HT1080 (cell line): ENCODE data around the gene ZNF582. TPM values are rescaled to one million over a fixed set of nuclear protein-coding genes. Genes with fewer than 3 reads are reported as not detected.
"Not testable (repeated sequence)": the region's sequence is repeated elsewhere in the genome, so short reads cannot be mapped to it uniquely, and the experiment has no call there.

Source experiments
- DNase-seq: peaks from one replicate; pipeline ENCODE4 v3.0.0-alpha.2; 2015; ENCODE audit warnings: low read depth
- total RNA-seq: library from RNA; depleted of rRNA; stranded (reverse); fragments of >200 nt; shearing (Covaris generic); gene quantifications from 2 replicates; pipeline ENCODE4 v1.2.3, GENCODE V29; 2014; rRNA removed

ZNF582 gene
- total RNA-seq, 1 experiment from 2014 or later: 0.06 TPM

DNA sequence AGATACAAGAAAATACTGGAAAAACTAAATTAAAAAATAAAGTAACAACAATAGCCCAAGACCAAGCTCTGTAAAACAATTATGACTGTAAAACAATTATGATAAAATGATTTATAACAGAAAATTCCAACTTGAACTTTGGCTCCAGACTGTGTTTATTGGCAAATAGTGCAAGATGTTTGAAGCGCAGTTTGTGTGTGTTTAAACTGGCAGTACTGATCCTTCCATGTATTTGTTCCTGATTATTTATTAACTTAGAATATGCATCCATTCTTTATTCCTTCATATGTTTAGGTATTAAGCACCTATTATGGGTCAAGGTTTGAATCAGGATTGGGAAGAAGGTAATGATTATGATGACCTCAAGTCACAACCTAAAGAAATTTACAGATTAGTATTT, 37.8 kb downstream of the ZNF582 start:
- DNase-seq: no peak

- DNase-seq: no peak
Observed at GRCh38 chr19:56351208-56351607, 42.1 kb downstream of the ZNF582 start.

DNA sequence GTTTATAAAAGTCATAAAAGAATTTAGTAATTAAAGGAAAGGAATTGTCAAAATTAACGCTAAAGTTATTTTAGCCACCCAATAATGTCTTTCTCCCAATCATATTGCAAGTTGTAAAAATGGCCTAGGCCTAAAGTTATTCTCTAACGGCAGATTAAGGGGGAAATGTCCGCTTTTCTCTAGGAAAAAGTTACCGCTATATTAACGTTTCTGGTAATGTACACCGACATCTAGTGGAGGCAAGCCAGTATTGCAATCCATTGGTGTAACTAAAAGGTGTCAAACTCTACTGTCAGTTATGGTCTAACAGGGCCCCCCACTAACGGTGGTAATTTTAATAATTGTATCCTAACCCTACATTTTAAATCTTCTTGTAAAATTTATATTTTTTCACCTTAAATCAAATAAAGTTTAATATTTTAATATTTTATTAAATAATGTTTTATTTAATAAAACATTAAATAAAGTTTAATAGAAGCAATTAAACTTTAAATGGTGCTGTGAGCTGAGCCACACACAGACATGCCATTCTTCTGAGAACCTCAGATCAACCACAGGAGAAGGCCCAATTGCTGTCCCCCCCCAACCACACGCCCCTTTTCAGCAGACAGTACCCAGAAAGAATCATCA, 42.8 kb downstream of the ZNF582 start:
- DNase-seq: no peak

DNA sequence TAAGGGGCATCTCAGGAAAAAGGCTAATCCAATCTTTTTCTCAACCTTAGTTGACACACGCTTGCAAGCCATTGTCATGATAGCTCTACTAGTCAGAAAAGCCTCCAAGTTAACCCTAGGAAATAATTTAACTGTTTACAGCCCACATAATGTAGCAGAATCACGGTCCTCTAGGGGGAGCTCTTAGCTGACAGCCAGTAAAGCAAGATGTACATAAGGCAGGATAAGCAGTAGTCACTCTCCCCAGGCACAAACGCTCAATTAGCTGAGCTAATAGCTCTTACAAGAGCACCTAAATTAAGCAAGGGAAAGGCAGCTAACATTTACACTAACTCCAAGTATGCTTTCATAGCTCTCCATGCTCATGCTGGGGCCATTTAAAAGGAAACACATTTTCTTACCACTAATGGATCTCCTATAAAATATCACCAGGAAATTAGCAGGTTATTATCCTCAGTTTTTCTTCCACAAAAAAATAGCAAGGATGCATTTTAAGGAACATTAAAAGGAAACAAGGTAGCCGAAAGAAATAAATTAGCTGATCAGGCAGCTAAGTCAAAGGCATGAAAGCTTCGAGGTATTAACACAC, 45.0 kb downstream of the ZNF582 start:
- DNase-seq: peak; percentile 11

- DNase-seq: no peak
Observed at GRCh38 chr19:56347163-56347778, 46.1 kb downstream of the ZNF582 start.

DNA sequence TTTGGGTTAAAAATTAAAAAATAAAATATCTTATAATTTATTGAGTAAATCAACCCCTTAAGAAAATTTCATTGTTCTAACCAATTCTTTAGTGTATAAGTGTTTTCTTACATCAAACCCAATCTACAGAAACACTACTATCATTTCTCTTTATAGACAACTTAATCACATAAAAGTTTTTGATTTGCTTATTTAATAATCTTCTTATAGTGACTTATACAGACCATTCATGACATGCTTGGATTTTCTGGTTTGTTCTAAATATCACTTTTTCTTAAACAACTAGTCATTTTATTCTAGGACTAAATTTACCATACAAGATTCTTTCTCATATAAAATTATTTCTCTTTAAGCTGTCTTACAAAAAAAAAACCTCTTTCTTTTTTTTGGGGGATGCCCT, 51.4 kb downstream of the ZNF582 start:
- DNase-seq: no peak

GRCh38 chr19:56339031-56339430, 54.3 kb downstream of the ZNF582 start:
- not testable (repeated sequence) for DNase-seq

DNA sequence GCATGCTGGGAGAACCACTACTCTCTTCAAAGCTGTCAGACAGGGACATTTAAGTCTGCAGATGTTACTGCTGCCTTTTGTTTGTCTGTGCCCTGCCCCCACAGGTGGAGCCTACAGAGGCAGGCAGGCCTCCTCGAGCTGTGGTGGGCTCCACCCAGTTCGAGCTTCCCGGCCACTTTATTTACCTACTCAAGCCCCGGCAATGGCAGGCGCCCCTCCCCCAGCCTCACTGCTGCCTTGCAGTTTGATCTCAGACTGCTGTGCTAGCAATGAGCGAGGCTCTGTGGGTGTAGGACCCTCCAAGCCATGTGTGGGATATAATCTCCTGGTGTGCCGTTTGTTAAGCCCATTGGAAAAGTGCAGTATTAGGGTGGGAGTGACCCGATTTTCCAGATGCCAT, 56.3 kb downstream of the ZNF582 start:
- not testable (repeated sequence) for DNase-seq

GRCh38 chr19:56335371-56335770, 58.0 kb downstream of the ZNF582 start:
- not testable (repeated sequence) for DNase-seq

- peak; percentile 35 for DNase-seq
Observed at GRCh38 chr19:56333506-56333905, 59.8 kb downstream of the ZNF582 start.

Other genes starting within 250 kb of the ZNF582 start
- not detected in 2 replicates for gene GALP, start 217.5 kb downstream of the ZNF582 start, total RNA-seq
- gene ZSCAN5B, start 195.8 kb downstream of the ZNF582 start, total RNA-seq: not detected in 2 replicates
- not detected in 2 replicates for gene ZSCAN5C, start 191.3 kb downstream of the ZNF582 start, total RNA-seq
- 0.98 TPM in 1 of 2 replicates, not detected in the other for gene EDDM13, start 120.8 kb downstream of the ZNF582 start, total RNA-seq
- gene ZSCAN5A, start 78.7 kb downstream of the ZNF582 start, total RNA-seq: 17.5 and 18.9 TPM in 2 replicates
- gene ZNF583, start 10.8 kb upstream of the ZNF582 start, total RNA-seq: 4.5 and 6.0 TPM in 2 replicates
- 0.06 TPM in 1 of 2 replicates, not detected in the other for gene ZNF667, start 83.8 kb upstream of the ZNF582 start, total RNA-seq
- not detected in 2 replicates for gene ZNF471, start 114.3 kb upstream of the ZNF582 start, total RNA-seq
- gene ZFP28, start 145.4 kb upstream of the ZNF582 start, total RNA-seq: 0.05 TPM in 1 of 2 replicates, not detected in the other
- gene ZNF470, start 173.9 kb upstream of the ZNF582 start, total RNA-seq: 0.20 and 0.47 TPM in 2 replicates
- gene ZNF71, start 201.8 kb upstream of the ZNF582 start, total RNA-seq: 4.0 and 4.9 TPM in 2 replicates
- not detected in 2 replicates for gene SMIM17, start 249.6 kb upstream of the ZNF582 start, total RNA-seq